HG03097 (cell line): ENCODE data around the gene MRTFA.
"Not testable (repeated sequence)": the region's sequence is repeated elsewhere in the genome, so short reads cannot be mapped to it uniquely, and the experiment has no call there.

Experiments
- ATAC-seq: cut with Tn5 transposase; IDR thresholded peaks from one replicate; pipeline ENCODE4 v1.9.1; 2021; ENCODE audit not compliant: unreplicated experiment, low FRiP score

The MRTFA gene

DNA sequence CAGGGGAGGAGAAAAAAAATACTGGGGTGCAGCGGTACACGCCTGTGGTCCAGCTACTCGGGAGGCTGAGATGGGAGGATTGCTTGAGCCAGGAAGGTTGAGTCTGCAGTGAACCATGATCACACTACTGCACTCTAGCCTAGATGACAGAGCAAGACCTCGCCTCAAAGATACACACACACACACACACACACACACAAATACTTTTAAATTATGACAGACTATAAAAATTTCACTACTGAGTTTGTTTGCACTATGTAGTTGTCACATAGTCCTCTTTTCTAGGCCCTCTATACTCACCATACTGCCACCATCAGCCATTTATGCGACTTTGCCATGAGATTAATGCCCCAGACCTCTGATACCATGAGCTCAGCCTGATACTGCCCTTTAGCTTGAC, 109.6 kb downstream of the MRTFA start:
- no peak for ATAC-seq

DNA sequence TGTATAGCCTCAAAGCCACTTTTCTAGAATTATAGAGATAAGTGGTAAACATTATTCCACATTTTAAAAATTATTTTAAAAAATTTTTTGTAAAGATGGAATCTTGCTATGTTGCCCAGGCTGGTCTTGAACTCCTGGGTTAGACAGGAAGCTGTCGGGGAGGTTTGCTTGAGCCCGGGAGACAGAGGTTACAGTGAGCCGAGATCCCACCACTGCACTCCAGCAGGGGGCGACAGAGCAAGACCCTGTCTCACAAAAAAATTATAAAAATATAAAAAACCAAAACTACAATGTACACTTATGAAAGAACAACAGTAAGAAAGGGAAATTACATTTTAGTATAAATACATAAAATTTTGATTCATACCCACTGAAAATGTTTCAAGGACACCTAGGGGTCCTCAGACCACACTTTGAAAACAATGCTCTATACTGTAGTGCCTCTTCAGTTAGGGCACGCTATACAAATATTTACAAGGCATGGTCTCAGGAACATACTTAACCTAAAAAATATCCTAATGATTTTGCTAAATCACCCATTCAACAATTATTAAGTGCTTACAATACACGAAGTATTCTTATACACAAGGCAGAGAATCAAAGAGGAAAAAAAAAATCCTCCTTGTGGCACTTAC, 111.2 kb downstream of the MRTFA start:
- ATAC-seq, result no peak

DNA sequence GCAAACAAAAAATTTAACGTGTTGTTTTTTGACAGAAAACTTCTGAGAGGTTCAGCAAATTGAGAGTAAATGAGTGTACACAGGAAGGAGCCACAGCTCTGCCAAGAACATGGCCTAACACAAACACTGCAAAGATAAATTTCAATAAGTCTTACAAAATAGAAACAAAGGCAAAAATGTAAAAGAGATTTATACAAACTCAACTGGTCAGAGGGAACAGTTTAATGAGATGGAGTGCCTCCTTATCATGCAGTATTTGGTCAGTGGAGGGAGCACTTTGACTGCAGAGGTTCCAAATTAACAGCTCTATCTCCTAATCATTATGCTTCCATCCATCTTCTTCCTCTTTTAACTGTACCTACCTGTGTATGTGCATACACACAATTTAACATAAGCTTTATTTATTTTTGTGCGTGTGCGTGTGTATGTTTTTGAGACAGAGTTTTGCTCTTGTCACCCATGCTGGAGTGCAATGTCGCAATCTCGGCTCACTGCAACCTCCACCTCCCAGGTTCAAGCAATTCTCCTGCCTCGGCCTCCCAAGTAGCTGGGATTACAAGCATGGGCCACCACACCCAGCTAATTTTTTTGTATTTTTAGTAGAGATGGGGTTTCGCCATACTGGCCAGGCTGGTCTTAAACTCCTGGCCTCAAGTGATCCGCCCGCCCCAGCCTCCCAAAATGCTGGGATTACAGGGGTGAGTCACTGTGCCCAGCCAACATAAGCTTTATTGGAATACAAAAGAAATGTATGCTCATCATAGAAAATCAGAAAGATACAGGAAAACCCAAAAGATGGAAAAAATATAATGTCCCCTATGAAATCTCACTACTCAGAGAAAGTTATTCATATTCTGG, 111.9 kb downstream of the MRTFA start:
- no peak for ATAC-seq

DNA sequence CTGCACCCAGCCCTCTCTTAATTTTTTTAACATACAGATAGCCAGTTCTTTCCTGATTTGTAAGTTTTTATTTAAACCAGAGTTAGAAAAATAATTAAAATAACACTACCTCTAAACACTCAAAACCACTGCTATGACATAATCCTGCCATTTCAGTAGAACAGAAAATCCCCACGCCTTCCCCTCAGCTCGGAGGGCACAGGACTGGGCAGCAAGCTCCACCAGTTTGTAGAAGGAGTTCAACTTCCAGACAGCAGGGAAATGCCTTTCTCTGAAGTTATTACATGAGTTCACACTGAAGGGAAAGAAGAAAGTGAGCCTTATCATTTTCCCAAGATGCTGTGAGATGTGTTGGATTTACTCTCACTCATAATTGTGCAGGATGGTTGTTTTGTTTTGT, 114.4 kb downstream of the MRTFA start:
- no peak for ATAC-seq

DNA sequence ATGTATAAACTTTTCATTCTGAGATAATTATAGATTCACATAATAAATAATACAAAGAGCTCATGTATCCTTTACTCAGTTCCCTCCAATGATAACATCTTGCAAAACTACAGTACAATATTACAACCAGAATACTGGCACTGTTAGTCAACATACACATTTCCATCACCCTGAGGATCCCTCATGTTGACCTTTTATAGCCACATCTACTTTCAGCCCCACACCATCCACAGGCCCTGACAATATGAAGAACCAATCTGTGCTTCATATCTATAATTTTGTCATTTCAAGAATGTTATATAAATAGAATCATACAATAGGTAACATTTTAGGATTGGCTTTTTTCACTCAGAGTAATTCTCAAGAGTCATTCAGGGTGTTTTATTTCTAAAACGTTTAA, 115.5 kb downstream of the MRTFA start:
- no peak for ATAC-seq

GRCh38 chr22:40520562-40520961, 116.0 kb downstream of the MRTFA start:
- ATAC-seq, result no peak

GRCh38 chr22:40519948-40520331, 116.6 kb downstream of the MRTFA start:
- no peak for ATAC-seq

GRCh38 chr22:40519284-40519947, 117.1 kb downstream of the MRTFA start:
- no peak for ATAC-seq

DNA sequence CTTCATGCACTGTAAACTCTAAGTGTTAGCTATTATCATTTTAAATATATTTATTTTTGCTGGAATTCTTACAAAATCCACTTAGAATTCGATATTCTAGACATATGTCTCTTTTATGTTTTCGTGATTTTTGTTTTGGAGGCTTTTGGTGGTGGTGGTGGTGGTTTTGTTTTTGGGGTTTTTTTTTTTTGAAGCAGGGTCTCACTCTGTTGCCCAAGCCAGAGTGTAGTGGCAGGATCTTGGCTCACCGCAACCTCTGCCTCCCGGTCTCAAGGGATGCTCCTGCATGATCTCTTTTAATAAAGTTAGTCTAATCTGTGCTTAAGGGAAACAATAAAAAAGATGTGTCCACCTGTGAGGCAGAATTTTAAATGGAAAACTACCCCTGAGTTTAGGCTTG, 117.7 kb downstream of the MRTFA start:
- ATAC-seq, result no peak

DNA sequence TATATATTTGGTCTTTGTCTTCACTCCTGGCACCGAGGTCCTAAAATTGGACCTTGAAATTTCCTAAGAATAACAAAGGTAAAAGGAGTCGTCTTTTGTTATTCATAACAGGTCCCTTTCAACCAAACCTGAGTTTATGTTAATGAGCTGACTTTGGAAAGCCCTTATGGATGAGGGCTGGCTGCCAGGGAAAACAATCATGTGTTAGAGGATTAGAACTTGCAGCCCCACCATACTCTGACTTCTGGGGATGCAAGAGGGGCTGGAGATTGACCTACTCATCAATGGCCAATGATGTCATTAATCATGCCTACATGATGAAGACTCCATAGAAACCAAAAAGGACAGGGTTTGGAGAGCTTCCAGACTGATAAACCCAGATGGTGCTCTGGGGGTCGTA, 118.9 kb downstream of the MRTFA start:
- no peak for ATAC-seq

DNA sequence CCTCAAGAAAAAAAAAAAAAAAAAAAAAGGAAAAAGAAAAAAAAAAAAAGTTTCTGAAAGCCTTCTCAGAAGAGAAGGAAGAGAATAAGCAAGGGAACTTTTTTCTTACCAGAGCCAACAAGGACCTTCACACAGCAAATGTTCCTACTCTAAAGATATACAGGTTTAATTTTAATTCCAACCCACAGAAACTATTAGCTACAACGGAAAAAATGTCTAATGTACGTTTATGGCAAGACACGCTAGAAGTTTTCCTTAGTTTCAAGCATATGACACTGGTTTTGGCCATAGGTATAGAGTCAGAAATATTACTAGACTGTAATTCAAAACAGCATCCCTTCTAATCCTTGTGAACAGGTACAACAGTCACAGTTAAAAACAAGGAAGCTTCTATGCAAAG, 120.1 kb downstream of the MRTFA start:
- no peak for ATAC-seq

DNA sequence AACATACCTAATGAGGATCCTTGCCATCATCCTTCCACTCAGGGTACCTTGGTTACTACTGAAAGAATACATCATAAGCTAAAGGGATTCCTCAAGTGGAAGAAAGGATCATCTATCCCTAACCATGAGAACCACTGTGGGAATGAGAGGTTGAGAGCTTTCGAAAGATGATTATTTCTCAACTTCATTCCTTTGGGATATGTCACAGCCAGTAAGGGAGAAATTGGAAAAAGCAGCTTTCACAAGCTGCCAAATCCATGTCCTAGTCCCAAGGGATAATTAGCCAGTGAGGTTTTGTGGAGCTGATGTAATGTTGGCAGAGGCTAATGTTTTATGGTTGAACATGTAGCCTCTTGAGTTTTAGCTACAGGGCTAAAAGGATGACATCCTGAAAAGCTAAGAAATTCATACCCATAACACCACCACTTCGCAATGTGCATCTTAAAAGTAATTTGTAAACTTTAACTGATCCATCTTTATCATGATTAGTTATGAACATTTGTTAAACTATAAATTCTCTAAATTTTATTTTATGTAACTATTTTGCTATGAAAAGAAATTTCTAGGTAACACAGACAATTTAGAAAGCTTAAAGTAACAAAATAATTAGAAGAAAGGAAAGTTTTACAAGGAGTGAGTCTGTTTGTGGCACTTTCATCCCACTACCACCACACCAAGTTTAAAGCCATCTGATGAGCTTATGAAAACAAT, 123.9 kb downstream of the MRTFA start:
- ATAC-seq, result no peak

DNA sequence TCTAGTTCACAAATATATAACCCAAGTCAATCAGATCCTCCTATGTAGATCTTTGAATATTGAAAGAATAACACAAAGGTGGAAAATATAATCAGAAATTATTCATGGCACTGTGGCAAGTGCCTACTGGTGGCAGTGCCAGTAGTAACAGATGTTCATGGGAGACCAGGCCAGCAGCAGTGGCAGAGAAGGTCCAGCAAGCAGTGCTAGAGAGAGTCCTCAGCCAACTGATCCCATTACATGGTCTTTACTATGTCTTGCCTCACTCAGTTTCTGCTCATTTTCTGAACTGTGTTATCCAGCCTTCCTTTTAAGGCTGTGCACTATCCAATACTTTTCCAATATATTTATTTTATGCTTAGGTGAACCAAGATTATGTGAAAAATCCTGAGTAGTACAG, 124.9 kb downstream of the MRTFA start:
- no peak for ATAC-seq

DNA sequence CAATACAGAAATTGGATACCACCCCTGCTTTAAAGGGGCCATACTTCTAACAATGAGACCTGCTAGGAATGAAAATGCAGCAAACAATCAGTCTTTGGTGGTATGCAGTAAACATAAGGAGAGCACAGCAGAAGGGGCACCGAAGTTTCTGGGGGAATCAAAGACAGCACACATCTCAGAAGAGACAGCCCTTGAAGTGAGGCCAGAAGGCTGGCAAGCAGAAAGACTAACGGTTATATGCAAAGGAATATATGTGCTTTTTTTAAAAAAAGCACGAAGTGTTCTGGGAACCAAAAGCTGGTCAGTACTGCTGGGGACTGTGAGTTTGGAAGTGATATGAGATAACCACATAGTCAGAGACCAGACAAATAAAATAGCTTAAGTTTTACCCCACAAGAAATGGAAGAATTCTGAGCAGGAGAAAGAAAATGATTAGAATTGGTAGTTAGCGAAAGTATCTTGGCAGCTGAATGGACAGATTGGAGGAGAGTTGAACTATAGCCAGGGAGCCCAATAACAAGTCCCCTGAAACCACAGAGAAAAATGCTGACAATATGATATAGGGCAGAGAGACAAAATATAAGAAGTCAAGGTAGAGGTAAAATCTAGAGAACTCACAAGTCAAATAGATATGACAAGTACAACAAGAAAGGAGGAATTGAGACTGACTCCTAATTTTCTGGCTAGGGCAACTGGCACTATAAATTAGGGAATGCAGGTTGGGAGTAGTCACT, 125.7 kb downstream of the MRTFA start:
- no peak for ATAC-seq

- ATAC-seq, result no peak
Observed at GRCh38 chr22:40509401-40510134, 127.0 kb downstream of the MRTFA start.

DNA sequence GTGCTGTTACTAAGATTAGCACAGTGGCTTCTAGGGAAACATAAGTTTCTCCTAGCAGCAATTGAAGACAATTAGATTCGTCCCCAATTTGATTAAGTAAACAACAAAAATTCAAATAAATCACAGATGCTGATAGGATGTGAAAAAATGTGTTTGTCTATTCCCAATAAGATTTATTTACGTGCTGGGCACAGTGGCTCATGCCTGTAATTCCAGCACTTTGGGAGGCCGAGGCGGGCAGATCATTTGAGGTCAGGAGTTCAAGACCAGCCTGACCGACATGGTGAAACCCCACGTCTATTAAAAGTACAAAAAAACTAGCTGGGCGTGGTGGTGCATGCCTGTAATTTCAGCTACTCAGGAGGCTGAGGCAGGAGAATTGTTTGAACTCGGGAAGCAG, 128.5 kb downstream of the MRTFA start:
- not testable (repeated sequence) for ATAC-seq

- no peak for ATAC-seq
Observed at GRCh38 chr22:40507491-40507890, 129.0 kb downstream of the MRTFA start.

GRCh38 chr22:40506762-40507161, 129.8 kb downstream of the MRTFA start:
- ATAC-seq, result no peak

GRCh38 chr22:40504285-40505249, 132.0 kb downstream of the MRTFA start:
- ATAC-seq, result no peak
